Middle frontal gyrus (tissue), 1 donor: ENCODE measurements around the gene STARD3NL.
"Not testable (repeated sequence)": the region's sequence is repeated elsewhere in the genome, so short reads cannot be mapped to it uniquely, and the experiment has no call there.

ENCODE experiments used
- DNase-seq: peaks from one replicate; pipeline ENCODE4 v3.0.0-alpha.2; 2015; ENCODE audit warnings: low spot score; ENCODE audit errors: extremely low spot score

Gene STARD3NL

GRCh38 chr7:38222481-38223096, 44.5 kb downstream of the STARD3NL start:
- DNase-seq, result peak; percentile 55

GRCh38 chr7:38223306-38223705, 45.3 kb downstream of the STARD3NL start:
- no peak for DNase-seq

- DNase-seq, result no peak
These were observed 46.3 kb downstream of the STARD3NL start for GRCh38 chr7:38224392-38224791.

GRCh38 chr7:38229386-38229785, 51.3 kb downstream of the STARD3NL start:
- no peak for DNase-seq

- no peak for DNase-seq
These were observed 52.0 kb downstream of the STARD3NL start for GRCh38 chr7:38229884-38230642.

GRCh38 chr7:38232502-38233366, 54.7 kb downstream of the STARD3NL start:
- no peak for DNase-seq

GRCh38 chr7:38234759-38235158, 56.7 kb downstream of the STARD3NL start:
- DNase-seq, result not testable (repeated sequence)

GRCh38 chr7:38235606-38236005, 57.6 kb downstream of the STARD3NL start:
- DNase-seq, result no peak

- not testable (repeated sequence) for DNase-seq
These were observed 61.1 kb downstream of the STARD3NL start for GRCh38 chr7:38239129-38239528.

- no peak for DNase-seq
These were observed 63.0 kb downstream of the STARD3NL start for GRCh38 chr7:38241071-38241470.

- DNase-seq, result no peak
These were observed 64.8 kb downstream of the STARD3NL start for GRCh38 chr7:38242814-38243213.

- not testable (repeated sequence) for DNase-seq
These were observed 65.3 kb downstream of the STARD3NL start for GRCh38 chr7:38243345-38243744.

- no peak for DNase-seq
These were observed 66.5 kb downstream of the STARD3NL start for GRCh38 chr7:38244516-38244915.

- no peak for DNase-seq
These were observed 67.4 kb downstream of the STARD3NL start for GRCh38 chr7:38245409-38245977.

- no peak for DNase-seq
These were observed 70.1 kb downstream of the STARD3NL start for GRCh38 chr7:38248069-38248567.

- DNase-seq, result not testable (repeated sequence)
These were observed 71.8 kb downstream of the STARD3NL start for GRCh38 chr7:38249849-38250248.

GRCh38 chr7:38257350-38257677, 79.3 kb downstream of the STARD3NL start:
- DNase-seq, result no peak

GRCh38 chr7:38259157-38259556, 81.1 kb downstream of the STARD3NL start:
- DNase-seq, result not testable (repeated sequence)

- not testable (repeated sequence) for DNase-seq
These were observed 83.6 kb downstream of the STARD3NL start for GRCh38 chr7:38261601-38262000.

- not testable (repeated sequence) for DNase-seq
These were observed 84.0 kb downstream of the STARD3NL start for GRCh38 chr7:38262026-38262425.

- no peak for DNase-seq
These were observed 84.5 kb downstream of the STARD3NL start for GRCh38 chr7:38262545-38262944.
